OCI-LY7 (cell line): ENCODE results near the gene MT1A. TPM values are rescaled to one million over a fixed set of nuclear protein-coding genes. Genes with fewer than 3 reads are reported as not detected.

Experiments
- BruUV-seq: library from RNA; stranded (reverse); fragments of 400-500 nt; replicated peaks from 2 replicates; lab custom pipeline; 2021; lab: Mats Ljungman, UMichigan
- CTCF ChIA-PET: fragments of 300-600 bp; sonication (Branson Sonifier 250); formaldehyde crosslinking; loops from one replicate; lab custom pipeline; 2022; ENCODE audit warnings: antibody characterized with exemption; ENCODE audit not compliant: unreplicated experiment; lab: Charles Lee
- POLR2A ChIA-PET: fragments of 300-600 bp; sonication (Branson Sonifier 250); formaldehyde crosslinking; loops from one replicate; lab custom pipeline; 2022; ENCODE audit warnings: antibody characterized with exemption; lab: Charles Lee
- DNase-seq: peaks from one replicate; pipeline ENCODE4 v3.0.0-alpha.2; 2015; ENCODE audit warnings: low spot score
- H2AFZ ChIP-seq: fragments of 200-600 bp; sonication (generic), shearing (Covaris generic); 2 replicates; pipeline ENCODE4 v1.6.1; 2014; ENCODE audit warnings: mild to moderate bottlenecking, antibody characterized with exemption, low read length, moderate library complexity
- H3K27ac ChIP-seq: fragments of 200-600 bp; sonication (generic); 2 replicates; pipeline ENCODE4 v1.5.1; 2014; ENCODE audit warnings: mixed run types, low read depth, mild to moderate bottlenecking, moderate library complexity, low read length, inconsistent platforms; ENCODE audit not compliant: poor library complexity, severe bottlenecking
- H3K36me3 ChIP-seq: fragments of 200-600 bp; sonication (generic); 2 replicates; pipeline ENCODE4 v1.6.1; 2014; ENCODE audit warnings: mild to moderate bottlenecking, antibody characterized with exemption, low read length, moderate library complexity, mixed read lengths; ENCODE audit not compliant: insufficient read depth
- H3K4me1 ChIP-seq: fragments of 200-600 bp; sonication (generic); 2 replicates; pipeline ENCODE4 v1.5.1; 2014; ENCODE audit warnings: mild to moderate bottlenecking, low read length; ENCODE audit not compliant: insufficient read depth, poor library complexity, severe bottlenecking
- H3K4me2 ChIP-seq: fragments of 200-600 bp; sonication (generic); 2 replicates; pipeline ENCODE4 v1.6.1; 2014; ENCODE audit warnings: mild to moderate bottlenecking, low read length
- H3K4me3 ChIP-seq: fragments of 200-600 bp; sonication (generic); 2 replicates; pipeline ENCODE4 v1.5.1; 2014; ENCODE audit warnings: mild to moderate bottlenecking, low read depth, low read length; ENCODE audit not compliant: poor library complexity, severe bottlenecking
- H3K79me2 ChIP-seq: fragments of 200-600 bp; sonication (generic); 2 replicates; pipeline ENCODE4 v1.6.1; 2016; ENCODE audit warnings: low read depth, mild to moderate bottlenecking, low read length, moderate library complexity, mixed read lengths; ENCODE audit not compliant: insufficient read depth
- H3K9me2 ChIP-seq: fragments of 200-600 bp; sonication (generic); 2 replicates; pipeline ENCODE4 v1.6.1; 2016; ENCODE audit warnings: mild to moderate bottlenecking, low read length, mixed read lengths; ENCODE audit not compliant: insufficient read depth
- H3K9me3 ChIP-seq: fragments of 200-600 bp; sonication (generic); 2 replicates; pipeline ENCODE4 v1.6.1; 2014; ENCODE audit warnings: mild to moderate bottlenecking, mixed run types, low read length, mixed read lengths
- H4K20me1 ChIP-seq: fragments of 200-600 bp; sonication (generic); 2 replicates; pipeline ENCODE4 v1.6.1; 2014; ENCODE audit warnings: mild to moderate bottlenecking, antibody characterized with exemption, low read length, moderate library complexity, mixed read lengths; ENCODE audit not compliant: insufficient read depth
- EZH2phosphoT487 ChIP-seq: fragments of 200-600 bp; sonication (generic); IDR thresholded peaks from 2 replicates; pipeline ENCODE4 v1.6.1; 2018; ENCODE audit warnings: low read depth, borderline replicate concordance, mild to moderate bottlenecking, mixed run types, antibody characterized with exemption, low read length, moderate library complexity, mixed read lengths
- intact Hi-C: fragments of 100-400 bp; cut with micrococcal nuclease; formaldehyde crosslinking; loops from one replicate; pipeline ENCODE4 v1.10.0; 2022; ENCODE audit not compliant: unreplicated experiment
- total RNA-seq, 2 experiments: library from RNA; depleted of rRNA in 1 of 2; stranded (reverse); fragments of >200 nt in 1 of 2; shearing (Covaris generic) in 1 of 2; gene quantifications; 2 replicates each; pipeline ENCODE4 v1.2.3, GENCODE V29; 2014 to 2022
- TF ChIP-seq, protein P1 (sequence below): fragments of 200-600 bp; sonication (generic); conservative IDR thresholded peaks from 2 replicates; pipeline ENCODE4 v1.5.1; 2014; ENCODE audit warnings: mild to moderate bottlenecking, antibody characterized with exemption, low read length, moderate library complexity, mixed read lengths

MT1A gene
- total RNA-seq, 2 experiments from 2014 or later = not detected

DNA sequence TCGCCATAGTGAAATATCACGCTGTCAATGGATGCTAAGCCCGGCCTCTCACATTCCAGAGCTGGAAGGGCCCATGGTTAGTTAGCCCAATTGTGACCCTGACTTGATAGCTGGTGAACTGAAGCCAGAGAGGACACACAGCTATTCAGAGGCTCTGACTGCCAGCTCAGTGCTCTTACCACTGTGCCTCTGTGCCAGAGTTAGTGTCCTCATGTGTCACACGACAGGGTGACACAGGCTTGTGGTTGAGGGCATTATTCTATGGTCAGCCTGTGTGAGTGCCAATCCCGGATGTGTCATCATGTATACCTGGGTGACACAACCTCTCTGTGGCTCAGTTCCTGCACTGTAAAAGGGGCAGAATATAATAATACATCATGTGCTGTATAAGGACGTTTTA, 41.4 kb downstream of the MT1A start:
- Histone ChIP-seq H3K4me3 (no peak overlapping the region), H3K79me2 (no peaks in the 10 kb centered on the region), H3K9me2 (no peaks in the 10 kb centered on the region), H4K20me1 (no peaks in the 10 kb centered on the region), H3K4me2 (no peak overlapping the region), H3K36me3 (no peaks in the 10 kb centered on the region), H3K9me3 (no peaks in the 10 kb centered on the region), H3K4me1 (peaks cover 15% of the 10 kb centered on the region), H3K27ac (no peak overlapping the region), H2AFZ (no peak overlapping the region)
- TF ChIP-seq, protein P1, sequence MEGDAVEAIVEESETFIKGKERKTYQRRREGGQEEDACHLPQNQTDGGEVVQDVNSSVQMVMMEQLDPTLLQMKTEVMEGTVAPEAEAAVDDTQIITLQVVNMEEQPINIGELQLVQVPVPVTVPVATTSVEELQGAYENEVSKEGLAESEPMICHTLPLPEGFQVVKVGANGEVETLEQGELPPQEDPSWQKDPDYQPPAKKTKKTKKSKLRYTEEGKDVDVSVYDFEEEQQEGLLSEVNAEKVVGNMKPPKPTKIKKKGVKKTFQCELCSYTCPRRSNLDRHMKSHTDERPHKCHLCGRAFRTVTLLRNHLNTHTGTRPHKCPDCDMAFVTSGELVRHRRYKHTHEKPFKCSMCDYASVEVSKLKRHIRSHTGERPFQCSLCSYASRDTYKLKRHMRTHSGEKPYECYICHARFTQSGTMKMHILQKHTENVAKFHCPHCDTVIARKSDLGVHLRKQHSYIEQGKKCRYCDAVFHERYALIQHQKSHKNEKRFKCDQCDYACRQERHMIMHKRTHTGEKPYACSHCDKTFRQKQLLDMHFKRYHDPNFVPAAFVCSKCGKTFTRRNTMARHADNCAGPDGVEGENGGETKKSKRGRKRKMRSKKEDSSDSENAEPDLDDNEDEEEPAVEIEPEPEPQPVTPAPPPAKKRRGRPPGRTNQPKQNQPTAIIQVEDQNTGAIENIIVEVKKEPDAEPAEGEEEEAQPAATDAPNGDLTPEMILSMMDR = no peak
- no peak for TF ChIP-seq EZH2phosphoT487
- BruUV-seq = no TSS peak
- DNase-seq = no peak
- CTCF ChIA-PET = no interaction called here
- intact Hi-C loops = no loop called here
- POLR2A ChIA-PET = no interaction called here

DNA sequence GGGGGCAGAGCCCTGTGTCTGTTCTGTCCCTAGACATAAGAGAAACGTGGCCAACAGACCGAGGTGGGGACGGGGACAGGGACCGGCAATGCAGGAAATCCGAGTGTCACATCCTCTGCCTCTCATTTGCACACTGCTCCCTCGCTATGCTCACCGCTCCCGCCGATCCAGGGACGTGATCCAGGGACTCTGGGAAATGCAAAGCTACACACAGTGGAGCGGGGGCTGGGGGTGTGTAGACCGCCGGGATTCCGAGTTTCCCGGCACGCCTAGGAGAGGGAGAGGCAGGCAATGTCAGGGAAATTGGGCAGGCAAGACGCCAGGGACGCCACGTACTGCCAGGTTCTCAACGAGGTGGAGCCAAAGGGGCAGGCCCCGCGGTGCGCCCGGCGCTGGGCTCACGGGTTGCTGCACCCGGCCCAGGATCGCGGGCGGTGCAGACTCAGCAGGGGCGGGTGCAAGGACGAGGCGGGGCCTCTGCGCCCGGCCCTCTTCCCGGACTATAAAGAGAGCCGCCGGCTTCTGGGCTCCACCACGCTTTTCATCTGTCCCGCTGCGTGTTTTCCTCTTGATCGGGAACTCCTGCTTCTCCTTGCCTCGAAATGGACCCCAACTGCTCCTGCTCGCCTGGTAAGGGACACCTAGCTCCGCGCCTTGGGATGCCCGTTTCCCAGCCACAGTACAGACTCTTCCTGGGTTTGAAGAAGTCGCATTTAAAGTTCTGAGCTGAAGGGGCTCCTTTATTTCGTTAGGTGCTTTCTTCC, 43.7 kb downstream of the MT1A start, which contains the start of gene MT1X:
MT1X (plus strand) TSS at position 532 of the 764 bp plus-strand sequence; CDS start at position 603, 71 bp downstream.
- no peaks in the 10 kb centered on the region for H3K9me2 ChIP-seq
- intact Hi-C loops = no loop called here
- DNase-seq = peak; percentile 78
- ChIA-PET POLR2A (interaction anchor here (0.5 to 2.0 kb wide), 3 partner anchors 19 to 1726 kb away, joined by 3 to 17 read pairs (median 3); no protein-coding TSS in a partner anchor), CTCF (interaction anchor here (1.9 kb wide), 1 partner anchor 20 kb away, joined by 9 read pairs; no protein-coding TSS in a partner anchor)
- H3K36me3 ChIP-seq = no peaks in the 10 kb centered on the region
- no TSS peak for BruUV-seq
- no peaks in the 10 kb centered on the region for H3K79me2 ChIP-seq
- H2AFZ ChIP-seq = peak within 1 kb of the TSS; percentile 65
- peak within 1 kb of the TSS; percentile 69 for H3K4me3 ChIP-seq
- peaks cover 22% of the 10 kb centered on the region for H3K4me1 ChIP-seq
- H3K4me2 ChIP-seq = peak within 1 kb of the TSS; percentile 78
- H3K9me3 ChIP-seq = no peaks in the 10 kb centered on the region
- TF ChIP-seq, protein P1 = no peak
- TF ChIP-seq EZH2phosphoT487 = no peak
- no peak within 1 kb of the TSS for H3K27ac ChIP-seq
- no peaks in the 10 kb centered on the region for H4K20me1 ChIP-seq
